ENCODE data around the gene SPHK1.

Gene SPHK1

DNA sequence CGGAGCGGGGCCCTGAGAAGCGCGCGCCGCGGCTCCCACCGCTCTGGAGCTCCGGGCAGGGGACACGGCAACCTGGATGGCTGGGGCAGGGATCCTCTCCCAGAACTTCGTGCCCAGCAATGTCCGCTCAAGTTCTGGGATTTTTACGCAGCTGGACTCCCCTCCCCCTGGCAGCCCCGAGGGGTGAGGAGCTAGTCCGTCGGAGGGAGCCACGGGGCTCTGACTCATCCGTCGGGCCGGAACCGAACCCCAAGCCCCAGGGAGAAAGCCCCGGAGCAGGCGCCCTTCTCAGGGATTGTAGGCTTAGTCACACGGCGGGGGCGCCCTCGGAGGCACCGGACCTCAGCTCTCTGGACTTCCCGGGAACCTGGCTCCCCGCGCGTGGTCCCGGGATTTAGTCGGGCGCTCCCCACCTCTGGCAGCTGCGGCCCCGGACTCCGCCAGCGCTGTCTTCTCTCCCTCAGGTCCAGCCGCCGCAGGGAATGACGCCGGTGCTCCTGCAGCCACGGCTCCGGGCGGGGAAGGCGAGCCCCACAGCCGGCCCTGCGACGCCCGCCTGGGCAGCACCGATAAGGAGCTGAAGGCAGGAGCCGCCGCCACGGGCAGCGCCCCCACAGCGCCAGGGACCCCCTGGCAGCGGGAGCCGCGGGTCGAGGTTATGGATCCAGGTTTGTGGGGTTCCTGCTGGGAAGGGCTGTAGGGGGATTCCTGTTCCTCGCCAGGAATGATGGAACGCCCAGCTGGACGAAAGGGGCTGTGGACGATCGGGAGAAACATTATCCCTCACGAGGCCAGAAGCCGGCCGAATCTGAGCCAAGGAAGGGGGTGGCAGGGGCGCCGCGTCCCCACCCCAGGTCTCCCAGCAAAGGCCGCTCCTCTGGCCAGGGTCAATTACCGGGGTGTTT lies 830 bp downstream of the SPHK1 start:
- DNase-seq, result peak; percentile 51 to 55

DNA sequence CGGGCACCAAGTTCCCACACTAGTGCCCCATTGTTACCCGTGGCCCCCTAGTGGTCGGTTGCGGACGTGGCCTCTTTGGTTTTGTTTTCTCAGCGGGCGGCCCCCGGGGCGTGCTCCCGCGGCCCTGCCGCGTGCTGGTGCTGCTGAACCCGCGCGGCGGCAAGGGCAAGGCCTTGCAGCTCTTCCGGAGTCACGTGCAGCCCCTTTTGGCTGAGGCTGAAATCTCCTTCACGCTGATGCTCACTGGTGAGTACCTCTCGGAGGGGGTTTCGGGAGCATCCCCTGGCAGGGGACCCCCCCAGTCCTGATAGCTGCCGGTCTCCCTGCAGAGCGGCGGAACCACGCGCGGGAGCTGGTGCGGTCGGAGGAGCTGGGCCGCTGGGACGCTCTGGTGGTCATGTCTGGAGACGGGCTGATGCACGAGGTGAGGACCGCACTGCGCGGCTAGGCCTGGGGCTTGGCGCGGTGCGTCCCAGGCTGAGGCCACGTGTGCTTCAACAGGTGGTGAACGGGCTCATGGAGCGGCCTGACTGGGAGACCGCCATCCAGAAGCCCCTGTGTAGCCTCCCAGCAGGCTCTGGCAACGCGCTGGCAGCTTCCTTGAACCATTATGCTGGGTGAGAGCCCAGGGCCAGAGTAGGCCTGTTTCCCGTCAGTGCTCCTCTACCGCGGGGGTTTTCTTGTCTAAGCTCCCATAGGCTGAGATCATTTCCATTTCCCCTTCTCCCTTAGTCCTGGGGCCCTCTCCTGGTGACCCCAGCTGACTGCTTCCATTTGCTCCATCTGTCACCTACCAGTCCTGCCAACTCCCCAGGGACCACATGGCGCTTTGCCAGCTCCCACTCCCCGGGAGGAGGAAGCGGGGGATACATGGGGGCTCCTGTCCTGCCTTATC lies 1.7 kb downstream of the SPHK1 start:
- peak; percentile 82 to 85 for DNase-seq

DNA sequence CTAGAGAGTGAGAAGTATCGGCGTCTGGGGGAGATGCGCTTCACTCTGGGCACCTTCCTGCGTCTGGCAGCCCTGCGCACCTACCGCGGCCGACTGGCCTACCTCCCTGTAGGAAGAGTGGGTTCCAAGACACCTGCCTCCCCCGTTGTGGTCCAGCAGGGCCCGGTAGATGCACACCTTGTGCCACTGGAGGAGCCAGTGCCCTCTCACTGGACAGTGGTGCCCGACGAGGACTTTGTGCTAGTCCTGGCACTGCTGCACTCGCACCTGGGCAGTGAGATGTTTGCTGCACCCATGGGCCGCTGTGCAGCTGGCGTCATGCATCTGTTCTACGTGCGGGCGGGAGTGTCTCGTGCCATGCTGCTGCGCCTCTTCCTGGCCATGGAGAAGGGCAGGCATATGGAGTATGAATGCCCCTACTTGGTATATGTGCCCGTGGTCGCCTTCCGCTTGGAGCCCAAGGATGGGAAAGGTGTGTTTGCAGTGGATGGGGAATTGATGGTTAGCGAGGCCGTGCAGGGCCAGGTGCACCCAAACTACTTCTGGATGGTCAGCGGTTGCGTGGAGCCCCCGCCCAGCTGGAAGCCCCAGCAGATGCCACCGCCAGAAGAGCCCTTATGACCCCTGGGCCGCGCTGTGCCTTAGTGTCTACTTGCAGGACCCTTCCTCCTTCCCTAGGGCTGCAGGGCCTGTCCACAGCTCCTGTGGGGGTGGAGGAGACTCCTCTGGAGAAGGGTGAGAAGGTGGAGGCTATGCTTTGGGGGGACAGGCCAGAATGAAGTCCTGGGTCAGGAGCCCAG lies 2.8 kb downstream of the SPHK1 start:
- DNase-seq, result no peak

DNA sequence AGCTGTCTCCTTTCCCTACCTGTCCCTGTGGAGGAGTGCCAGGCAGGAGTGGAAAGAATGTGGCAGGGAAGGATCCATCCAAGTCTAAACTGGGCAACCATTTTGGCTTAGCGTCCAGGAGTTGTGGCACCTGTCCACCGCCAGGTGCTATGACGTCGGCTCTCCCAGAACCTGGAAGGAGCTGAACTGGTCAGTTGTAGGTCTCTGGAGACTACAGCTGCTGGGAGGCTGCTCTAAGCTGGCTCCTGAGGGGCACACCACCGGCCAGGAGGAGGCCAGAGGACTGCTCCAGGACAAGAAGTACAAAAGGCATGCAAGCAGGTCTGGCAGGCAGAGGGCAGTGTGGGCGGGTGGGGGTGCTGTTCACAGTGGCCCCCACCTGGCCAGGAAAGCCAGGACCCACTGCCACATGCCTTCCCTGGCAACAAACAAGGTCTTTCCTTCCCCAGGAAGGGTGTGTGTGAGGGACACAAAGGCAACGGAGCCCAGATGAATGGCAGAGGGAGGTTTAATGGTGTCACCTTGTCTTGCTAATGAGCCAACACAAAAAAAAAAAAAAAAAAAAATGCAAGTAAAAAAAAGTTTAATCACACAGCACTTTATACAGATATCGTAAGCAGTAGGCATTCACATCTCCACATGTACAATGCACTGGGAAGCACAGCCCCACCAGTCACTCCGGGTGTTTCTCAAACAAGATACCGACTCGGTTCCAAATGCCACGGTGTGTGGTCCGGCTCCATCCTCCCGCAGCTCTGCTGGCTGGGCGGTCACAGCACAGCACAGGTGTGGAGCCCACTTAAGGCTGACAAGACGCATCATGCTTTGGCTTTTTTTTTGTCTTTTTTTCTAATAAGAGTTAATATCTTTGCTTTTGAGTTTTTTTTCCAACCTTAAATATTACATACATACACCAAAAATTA lies 4.8 kb downstream of the SPHK1 start:
- no peak for DNase-seq

DNA sequence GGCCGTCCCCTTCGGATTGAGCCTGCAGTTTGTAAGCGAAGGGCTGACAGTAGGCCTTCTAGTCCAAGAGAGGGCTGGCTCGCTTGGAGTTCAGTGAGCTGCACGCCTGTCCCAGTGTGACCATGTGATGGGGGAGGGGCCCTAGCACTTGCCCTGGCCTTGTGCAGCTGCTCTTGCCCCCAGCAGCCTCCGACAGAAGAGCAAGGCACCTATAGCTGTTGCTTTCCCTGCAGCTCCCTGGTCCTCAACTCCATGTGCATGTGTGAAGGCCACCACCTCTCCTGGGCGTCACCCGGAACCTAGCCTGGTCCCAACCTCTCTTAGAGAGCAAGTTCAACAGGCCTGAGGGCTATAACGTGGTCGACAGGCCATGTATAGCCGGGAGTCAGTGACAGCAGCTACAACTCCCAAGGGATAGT lies 5.6 kb downstream of the SPHK1 start:
- no peak for DNase-seq

DNA sequence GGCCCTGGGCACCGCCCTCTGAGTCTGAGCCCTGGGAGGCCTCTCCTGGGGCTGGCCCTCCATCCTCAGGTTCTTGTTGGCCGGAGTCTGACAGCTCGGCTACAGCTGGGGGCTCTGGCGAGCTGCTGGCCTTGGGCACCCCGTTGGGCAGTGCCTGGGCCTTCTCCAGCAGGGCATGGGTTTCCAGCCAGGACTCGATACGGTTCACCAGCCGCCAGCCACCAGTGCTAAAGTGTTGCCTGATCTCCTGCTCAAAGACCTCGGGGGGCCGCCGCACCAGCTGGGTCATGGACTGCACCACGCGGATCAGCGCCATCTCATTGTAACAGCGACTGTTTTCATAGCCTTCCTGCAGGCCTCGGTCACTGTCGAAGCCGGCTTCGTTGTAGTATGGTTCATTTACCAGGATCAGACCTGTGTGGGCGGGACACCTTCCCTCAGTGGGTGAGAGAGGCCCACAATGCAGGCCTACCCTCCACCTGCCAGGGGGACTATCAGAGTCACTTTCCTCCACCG lies 6.8 kb downstream of the SPHK1 start:
- DNase-seq, result no peak

DNA sequence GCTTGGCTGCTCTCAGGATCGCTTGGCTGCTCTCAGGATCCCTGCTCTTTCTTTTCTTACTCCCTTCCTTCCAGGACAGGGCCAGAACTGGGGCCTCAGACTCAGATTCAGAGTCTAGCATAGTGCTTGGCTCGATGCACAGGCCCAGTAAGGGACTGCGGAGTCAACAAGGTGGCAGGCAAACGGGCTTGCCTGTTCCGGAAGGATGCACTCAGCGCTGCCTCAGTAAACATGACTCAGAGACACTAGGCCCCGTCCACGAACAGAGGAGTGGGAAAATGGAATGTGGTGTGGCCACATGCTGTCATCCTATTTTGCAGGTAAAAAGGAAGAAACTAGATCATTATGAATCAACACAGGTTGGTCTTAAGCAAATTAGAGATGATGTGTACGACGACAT lies 9.8 kb downstream of the SPHK1 start:
- no peak for DNase-seq

DNA sequence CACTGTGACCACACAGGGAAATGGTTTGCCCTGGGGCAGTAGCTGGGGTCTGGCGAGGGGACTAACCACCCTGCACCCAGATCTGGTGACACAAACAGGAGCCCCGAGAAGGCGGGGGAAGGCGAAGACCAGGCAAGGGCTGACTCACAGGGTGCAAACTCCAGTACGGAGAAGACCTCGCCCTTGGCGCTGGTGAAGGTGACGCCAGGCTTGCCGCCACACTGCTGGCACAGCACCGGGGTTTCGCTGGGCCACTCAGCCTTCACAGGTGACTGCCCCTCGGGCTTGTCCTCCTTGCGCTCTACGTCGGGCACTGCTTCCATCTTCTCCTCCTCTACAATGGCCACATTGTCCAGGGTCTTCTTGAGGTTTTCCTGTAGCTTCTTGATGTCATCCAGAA lies 11.6 kb downstream of the SPHK1 start:
- DNase-seq, result no peak

DNA sequence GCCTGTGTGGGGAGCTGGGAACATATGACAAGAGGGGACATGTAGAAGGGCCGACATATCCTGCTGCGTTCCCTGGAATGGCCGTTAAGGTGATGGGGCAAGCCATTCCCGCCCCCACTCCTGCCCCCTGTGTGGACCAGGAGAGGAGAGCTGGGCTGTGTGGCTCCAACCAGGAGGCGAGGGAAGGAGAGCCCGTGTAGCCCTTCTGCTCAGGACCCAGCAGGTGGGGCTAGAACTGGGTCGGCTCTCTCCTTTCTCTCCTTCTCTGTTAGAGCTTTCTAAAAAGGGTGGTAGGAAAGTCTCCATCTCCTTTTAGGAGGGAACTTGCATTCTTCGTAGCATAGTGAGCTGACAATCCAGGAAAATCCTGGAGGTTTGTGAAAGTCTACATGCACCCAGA lies 12.8 kb downstream of the SPHK1 start:
- no peak for DNase-seq

DNA sequence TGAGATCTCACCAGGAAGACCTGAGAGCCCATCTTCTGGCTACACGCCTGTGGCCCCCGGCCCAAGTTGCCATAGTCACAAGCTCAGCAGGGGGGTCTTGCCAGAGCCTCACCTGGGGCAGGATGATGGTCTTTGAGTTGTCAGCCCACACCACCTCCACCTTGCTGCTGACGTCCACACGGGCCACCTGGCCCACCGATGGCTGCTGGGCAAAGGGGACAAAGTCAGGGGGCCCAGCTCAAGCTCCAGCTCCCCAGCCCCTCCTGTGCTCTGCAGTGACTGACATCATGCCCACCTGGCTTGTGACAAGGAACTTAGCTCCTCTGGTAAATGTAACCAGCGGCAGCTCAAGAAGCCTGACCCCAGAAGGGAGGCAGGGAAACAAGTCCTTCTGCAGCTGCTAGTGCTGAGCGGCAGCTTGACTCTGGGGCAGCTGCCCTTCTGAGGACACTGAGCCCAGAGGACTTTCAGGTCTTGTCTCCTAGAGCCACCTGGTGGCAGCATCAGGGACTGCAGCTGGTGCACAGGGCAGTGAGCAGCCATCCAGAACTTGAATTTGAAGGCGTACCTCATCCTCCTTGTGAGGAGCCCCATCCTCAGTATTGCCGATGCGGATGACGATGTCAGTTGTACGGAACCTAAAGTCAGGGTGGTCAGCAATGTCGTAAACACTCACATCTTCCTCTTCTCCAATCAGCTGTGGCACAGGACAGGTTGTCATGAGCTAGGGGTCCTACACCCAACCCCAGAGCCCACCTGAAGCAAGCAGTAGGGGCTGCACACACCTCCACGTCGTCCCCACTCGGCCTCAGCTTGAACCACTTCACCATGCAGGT lies 13.5 kb downstream of the SPHK1 start:
- DNase-seq, result peak; percentile 79 to 91

DNA sequence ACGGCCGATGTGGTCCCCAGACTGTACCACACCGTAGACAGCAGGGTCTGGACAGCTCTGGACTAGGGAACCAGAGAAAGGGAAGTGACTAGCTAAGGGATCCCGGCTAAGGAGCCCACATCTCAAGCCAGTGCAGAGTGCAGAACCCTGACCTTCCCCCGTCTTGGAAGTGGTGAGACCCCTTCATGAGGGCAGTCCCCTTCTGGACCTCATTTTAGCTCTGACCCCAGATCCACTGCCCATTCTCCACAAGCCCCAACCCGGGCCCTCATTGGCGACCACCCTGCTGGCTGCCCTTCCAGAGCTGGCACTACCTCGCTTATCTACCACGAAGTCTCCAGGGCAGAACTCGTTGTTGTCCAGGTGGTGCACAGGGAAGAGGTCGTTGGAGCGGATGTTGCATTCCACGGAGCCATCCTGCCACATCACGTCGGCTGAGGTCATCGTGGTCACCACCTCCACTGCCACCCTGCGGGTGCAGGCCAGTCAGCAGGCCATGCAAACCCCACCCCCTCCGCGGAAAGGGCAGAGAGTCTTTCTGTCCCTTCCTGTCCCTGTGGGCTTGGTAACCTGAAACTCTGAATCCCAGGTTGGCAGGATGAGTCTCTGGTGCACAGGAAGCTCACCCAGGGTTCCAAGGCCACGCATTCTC lies 14.2 kb downstream of the SPHK1 start:
- DNase-seq, result no peak

DNA sequence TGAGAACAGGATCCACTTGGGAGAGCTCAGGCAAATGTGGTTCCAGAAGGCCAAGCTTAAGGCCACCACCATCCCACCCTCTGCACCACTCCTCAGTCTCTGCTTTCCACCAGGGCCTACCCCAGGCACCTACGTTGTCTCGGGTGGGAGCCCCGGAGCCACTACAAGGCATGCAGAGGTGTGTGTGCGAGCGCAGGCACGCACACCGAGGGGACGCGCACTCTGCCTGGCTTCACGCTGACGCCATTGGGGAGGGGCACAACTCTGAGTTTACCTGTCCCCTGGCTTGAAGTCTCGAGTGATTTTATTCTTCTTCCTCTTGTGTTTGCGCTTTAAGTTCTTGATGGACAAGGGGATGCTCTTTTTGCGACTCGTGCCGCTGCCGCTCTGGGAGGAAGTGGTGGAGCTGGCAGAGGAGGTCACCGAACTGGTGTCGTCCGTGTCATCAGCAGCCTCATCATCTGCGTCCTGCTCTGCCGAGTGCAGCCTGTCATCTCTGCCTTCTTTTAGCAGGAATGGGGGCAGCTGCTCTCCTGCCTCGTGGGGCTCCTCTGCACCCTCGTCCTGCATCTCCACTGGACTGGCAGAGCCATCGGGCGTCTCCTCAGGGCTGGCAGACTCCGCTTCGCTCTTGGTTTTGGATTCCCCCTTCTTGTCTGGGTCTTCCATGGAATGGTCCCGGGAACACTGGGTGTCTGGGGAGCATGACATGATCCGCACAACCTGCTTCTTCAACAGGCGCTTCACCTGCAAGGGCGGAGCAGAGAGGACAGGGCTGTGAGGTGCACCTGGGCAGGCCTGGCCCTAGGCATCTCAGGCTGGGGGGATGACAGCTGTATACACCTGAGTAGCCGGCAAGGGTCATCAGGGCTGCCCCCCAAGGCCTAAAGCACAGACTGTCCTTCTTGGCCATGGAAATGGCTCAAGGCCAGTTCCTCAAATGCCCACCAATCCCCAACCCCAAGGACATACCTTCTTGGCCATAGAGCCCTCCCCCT lies 15.1 kb downstream of the SPHK1 start:
- DNase-seq, result no peak

DNA sequence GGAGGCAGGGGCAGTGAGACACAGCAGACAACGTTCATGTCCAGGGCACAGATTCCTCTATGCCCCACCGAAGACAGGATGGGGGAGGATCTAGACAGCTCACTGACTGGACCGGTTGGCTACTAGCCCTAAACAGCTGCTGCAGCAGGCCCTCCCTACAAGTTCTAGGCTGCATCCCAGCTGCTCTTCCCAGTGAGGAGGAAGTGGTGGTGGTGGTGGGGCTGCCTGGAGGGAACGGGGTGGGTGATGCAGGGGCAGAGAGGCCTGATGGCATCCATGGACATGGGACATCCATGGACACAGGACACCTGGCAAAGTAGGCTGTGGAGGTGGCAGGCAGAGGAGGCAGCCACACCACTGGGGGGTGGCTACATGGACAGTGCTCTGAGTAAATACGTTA lies 18.3 kb downstream of the SPHK1 start:
- DNase-seq, result no peak

DNA sequence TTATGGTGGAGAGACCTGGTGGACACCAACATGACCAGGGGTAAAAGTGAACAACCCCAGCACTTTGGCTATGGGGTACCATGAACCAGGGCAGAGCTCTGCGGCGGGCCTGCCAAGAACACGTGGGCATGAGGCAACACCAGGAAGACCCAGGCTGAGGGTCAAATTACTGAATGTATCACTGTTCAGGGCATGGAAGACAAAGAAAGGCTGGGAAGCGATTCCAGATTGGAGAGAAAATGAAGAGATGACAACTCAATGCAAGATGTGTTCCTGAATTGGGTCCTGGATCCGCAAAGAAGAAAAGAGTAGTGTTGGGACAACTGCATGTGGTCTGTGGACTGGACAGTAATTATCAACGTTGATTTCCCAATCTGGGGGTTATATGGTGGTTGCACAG lies 19.8 kb downstream of the SPHK1 start:
- no peak for DNase-seq

DNA sequence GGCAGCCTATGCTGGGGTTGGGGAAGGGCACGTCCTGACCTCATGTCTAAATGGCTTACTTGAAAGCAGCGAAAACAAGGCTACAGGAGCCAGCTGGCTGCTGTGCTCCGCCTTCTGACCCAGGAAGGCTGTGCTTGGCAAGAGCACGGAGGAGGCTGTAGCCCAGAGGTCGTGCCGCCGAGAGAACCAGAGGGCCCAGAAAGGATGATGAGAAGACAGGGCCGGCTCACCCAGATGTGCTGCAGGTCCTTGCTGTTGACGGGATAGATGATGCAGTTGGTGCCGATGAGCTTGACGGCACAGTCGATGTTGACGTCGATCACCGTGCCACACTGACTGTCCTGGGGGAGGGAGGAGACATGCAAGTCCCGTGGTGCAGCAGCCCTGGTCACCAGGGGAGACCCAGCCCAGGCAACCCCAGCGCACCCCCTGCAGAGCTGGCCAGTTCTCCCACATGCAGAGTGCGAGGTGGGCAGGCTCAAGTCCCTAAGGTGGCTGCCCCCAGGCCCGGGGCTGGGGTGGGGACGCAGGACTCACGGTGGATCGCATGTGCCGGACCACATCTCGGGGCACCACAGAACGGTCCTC lies 20.7 kb downstream of the SPHK1 start:
- DNase-seq, result no peak

DNA sequence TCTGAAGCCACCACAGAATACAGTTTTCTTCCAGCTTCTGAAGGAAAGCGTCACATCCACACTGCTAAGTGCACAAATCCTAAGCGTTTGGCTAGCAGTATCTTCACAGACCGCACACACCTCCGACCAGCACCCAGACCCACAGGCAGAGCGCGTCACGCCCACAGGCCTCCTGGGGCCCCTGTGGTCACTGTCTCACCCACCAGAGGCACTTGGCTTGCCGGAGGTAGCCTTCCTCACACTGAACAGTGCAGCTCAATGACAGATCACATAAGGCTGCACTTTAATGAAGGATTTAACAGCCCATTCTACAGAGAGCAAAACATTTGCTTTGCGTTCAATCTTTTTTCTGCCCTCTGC lies 21.2 kb downstream of the SPHK1 start:
- DNase-seq, result no peak

DNA sequence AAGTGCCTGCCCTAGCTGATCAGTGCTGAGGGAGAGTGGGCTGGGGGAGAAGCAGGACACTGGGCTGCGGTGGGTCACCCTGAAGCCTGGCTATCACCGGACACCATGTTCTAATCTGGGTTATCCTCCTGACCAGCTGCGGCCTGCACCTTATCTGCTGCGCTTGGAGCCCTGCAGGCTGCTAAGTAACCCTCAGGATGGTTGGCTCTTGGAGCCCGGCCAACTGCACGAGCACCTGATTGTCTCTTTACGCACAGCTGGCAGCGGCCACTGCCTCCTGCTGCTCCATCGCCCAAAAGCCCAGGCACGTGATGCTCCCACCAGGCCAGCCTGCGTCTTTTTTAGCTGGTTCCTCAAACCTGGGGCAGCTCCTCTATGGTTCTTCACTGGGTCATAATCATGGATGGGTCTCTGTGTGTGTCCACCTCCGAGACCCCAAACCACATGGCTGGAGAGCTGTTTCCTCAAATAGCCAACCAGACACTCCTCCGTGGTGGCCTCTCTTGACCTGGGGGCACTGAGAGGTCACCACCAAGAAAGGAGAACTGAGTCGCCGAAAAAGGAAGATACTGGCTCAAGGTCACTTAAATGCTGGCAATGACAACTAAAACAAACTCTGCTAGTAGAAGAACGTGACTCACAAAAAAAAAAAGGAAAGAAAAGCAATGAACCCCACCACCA lies 21.7 kb downstream of the SPHK1 start:
- no peak for DNase-seq

DNA sequence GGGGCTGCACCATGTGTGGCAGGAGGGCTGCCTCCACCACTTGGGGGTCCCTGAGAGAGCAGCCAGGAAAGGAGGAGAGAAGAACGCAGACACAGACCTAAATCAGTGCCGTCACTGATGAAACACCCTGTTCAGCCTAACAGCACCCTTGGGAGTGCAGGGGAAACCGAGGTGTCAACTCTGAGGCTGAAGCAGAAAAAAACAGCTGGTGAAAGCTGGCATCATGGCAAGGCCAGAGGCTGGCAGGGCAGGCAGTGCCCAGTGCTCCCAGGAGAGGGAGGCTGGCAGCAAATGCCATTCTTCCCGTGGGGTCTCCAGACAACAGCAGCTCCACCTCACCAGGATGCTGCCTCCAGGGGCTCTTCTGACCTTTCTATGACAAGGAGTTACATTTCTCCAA lies 23.1 kb downstream of the SPHK1 start:
- DNase-seq, result no peak
